ENCODE results near the gene LLGL2. TPM values are rescaled to one million over a fixed set of nuclear protein-coding genes. Genes with fewer than 3 reads are reported as not detected.
"Not testable (repeated sequence)": the region's sequence is repeated elsewhere in the genome, so short reads cannot be mapped to it uniquely, and the experiment has no call there.

Gene LLGL2
- total RNA-seq, 2 experiments from 2014 or later: 15.6 to 17.1 TPM

DNA sequence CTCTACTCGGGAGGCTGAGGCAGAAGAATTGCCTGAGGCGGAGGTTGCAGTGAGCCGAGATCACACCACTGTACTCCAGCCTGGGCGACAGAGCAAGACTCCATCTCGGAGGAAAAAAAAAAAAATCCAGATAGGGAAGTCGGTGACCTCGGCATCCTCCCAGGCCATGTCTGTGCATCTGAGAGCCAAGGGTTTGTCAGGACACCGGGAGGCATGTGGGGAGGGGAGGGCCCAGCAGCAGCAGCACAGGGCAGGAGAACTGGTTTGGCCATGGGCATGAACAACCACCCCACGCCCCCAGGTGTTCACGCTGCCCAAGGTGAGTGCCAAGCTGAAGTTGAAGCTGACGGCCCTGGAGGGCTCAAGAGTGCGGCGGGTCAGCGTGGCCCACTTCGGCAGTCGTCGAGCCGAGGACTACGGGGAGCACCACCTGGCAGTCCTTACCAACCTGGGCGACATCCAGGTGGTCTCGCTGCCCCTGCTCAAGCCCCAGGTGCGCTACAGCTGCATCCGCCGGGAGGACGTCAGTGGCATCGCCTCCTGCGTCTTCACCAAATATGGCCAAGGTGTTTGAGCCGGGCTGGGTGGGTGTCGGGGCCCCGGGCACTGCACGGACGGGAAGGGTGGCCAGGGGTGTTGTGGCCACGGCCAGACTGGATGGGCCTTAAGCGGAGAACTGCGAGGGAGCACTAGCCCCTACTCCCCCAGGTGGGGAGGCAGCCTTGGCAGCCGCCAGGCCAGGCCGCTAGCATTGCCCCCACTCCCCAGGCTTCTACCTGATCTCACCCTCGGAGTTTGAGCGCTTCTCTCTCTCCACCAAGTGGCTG, 47.4 kb downstream of the LLGL2 start:
- intact Hi-C loops (cut with micrococcal nuclease): no loop called here
- POLR2A ChIA-PET: no interaction called here

GRCh38 chr17:75573540-75573957, 48.1 kb downstream of the LLGL2 start:
- Mint-ChIP-seq H3K9me3 (no peaks in the 10 kb centered on the region), H3K27me3 (no peaks in the 10 kb centered on the region), H3K36me3 (no peaks in the 10 kb centered on the region), H3K4me1 (ENCODE audit: low read depth) (no peaks in the 10 kb centered on the region), H3K27ac (no peak overlapping the region), H3K4me3 (no peak overlapping the region)
- no peak for DNase-seq
- intact Hi-C loops (cut with micrococcal nuclease): no loop called here
- ChIA-PET CTCF (no interaction called here), POLR2A (no interaction called here)

More for the DNA sequence above, 47.4 kb downstream of the LLGL2 start:
- Mint-ChIP-seq H3K27me3 (no peaks in the 10 kb centered on the region), H3K36me3 (no peaks in the 10 kb centered on the region), H3K9me3 (no peaks in the 10 kb centered on the region), H3K4me3 (no peak overlapping the region), H3K4me1 (ENCODE audit: low read depth) (no peaks in the 10 kb centered on the region), H3K27ac (no peak overlapping the region)
- no peak for DNase-seq
- CTCF ChIA-PET: no interaction called here

DNA sequence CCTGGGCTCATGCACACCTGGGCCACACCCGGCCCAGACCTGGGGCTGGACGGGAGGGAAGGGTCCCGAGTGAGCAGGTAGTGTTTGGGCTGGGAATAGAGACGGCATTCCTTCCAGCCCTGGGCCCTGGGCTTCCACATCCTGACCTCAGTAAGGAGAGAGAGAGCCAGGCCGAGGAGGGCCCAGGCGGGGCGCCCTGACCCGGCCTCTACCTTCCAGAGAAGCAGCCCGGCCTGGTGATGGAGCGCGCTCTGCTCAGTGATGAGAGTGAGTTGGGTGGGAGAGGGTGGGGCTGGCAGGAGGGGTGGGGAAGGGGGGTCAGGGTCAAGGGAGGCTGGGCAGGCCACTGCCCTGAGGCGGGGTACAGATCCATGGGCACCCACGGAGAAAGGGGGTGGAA, 48.5 kb downstream of the LLGL2 start:
- CTCF ChIA-PET: no interaction called here
- no peaks in the 10 kb centered on the region for H3K4me1 Mint-ChIP-seq (ENCODE audit: low read depth)
- no peak overlapping the region for H3K27ac Mint-ChIP-seq

GRCh38 chr17:75574404-75575036, 49.0 kb downstream of the LLGL2 start:
- no peaks in the 10 kb centered on the region for H3K27me3 Mint-ChIP-seq
- DNase-seq: no peak
- no peaks in the 10 kb centered on the region for H3K9me3 Mint-ChIP-seq
- ChIA-PET CTCF (no interaction called here), POLR2A (no interaction called here)
- H3K4me1 Mint-ChIP-seq (ENCODE audit: low read depth): no peaks in the 10 kb centered on the region
- no peak overlapping the region for H3K27ac Mint-ChIP-seq
- no peaks in the 10 kb centered on the region for H3K36me3 Mint-ChIP-seq
- intact Hi-C loops (cut with micrococcal nuclease): no loop called here
- H3K4me3 Mint-ChIP-seq: no peak overlapping the region

More for the DNA sequence above, 48.5 kb downstream of the LLGL2 start:
- intact Hi-C loops (cut with micrococcal nuclease): no loop called here
- H3K27me3 Mint-ChIP-seq: no peaks in the 10 kb centered on the region
- no peaks in the 10 kb centered on the region for H3K9me3 Mint-ChIP-seq
- DNase-seq: no peak
- H3K36me3 Mint-ChIP-seq: no peaks in the 10 kb centered on the region
- POLR2A ChIA-PET: no interaction called here
- no peak overlapping the region for H3K4me3 Mint-ChIP-seq

- CTCF ChIA-PET: no interaction called here
- Mint-ChIP-seq H3K27me3 (no peaks in the 10 kb centered on the region), H3K4me1 (ENCODE audit: low read depth) (no peaks in the 10 kb centered on the region), H3K36me3 (no peaks in the 10 kb centered on the region), H3K9me3 (no peaks in the 10 kb centered on the region), H3K27ac (no peak overlapping the region), H3K4me3 (no peak overlapping the region)
- intact Hi-C loops (cut with micrococcal nuclease): no loop called here
- POLR2A ChIA-PET: no interaction called here
- no peak for DNase-seq
Measured at GRCh38 chr17:75575197-75575596, 49.7 kb downstream of the LLGL2 start.

DNA sequence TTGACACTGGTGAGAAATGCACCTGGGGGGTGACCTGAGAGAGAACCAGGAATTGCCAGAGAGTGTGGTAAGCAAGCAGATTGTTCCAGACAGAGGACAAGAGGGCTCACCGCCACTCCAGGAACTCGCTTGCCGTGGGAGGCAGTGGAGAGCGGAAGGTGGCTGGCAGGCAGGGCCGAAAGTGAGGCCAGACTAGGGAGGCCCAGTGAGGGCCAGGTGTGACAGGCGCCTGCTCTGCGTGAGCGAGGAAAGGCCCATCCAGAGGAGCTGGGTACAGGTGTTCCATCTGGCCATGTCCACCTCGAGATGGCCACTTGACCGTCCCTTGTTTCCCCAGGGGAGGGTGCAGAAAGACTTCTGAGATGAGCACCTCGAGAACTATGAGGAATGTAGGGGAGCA, 50.2 kb downstream of the LLGL2 start:
- no peaks in the 10 kb centered on the region for H3K36me3 Mint-ChIP-seq
- ChIA-PET POLR2A (no interaction called here), CTCF (no interaction called here)
- no peak overlapping the region for H3K27ac Mint-ChIP-seq
- no peaks in the 10 kb centered on the region for H3K27me3 Mint-ChIP-seq
- intact Hi-C loops (cut with micrococcal nuclease): no loop called here
- no peaks in the 10 kb centered on the region for H3K9me3 Mint-ChIP-seq
- no peaks in the 10 kb centered on the region for H3K4me1 Mint-ChIP-seq (ENCODE audit: low read depth)
- H3K4me3 Mint-ChIP-seq: no peak overlapping the region
- no peak for DNase-seq

DNA sequence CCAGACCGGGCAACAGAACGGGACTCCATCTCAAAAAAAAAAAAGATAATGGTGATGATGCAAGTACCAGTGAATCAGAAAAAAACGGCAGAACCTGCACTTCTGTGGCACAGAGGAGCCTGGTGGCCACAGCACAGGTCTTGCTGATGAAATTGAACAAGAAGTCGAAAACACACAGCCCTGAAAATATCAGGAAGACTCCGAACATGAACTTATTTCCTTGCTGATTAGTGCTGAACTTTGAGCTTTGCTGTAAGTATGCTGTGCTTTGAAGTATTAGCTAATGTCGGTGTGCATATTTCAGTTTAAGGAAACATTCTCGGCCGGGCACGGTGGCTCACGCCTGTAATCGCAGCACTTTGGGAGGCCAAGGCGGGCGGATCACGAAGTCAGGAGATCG, 51.2 kb downstream of the LLGL2 start:
- CTCF ChIA-PET: no interaction called here
- no peak for DNase-seq
- POLR2A ChIA-PET: no interaction called here
- peaks cover 7% of the 10 kb centered on the region for H3K4me1 Mint-ChIP-seq (ENCODE audit: low read depth)
- H3K36me3 Mint-ChIP-seq: no peaks in the 10 kb centered on the region
- H3K27me3 Mint-ChIP-seq: peaks cover 3% of the 10 kb centered on the region
- H3K27ac Mint-ChIP-seq: no peak overlapping the region
- no peak overlapping the region for H3K4me3 Mint-ChIP-seq
- peaks cover 3% of the 10 kb centered on the region for H3K9me3 Mint-ChIP-seq
- intact Hi-C loops (cut with micrococcal nuclease): no loop called here

DNA sequence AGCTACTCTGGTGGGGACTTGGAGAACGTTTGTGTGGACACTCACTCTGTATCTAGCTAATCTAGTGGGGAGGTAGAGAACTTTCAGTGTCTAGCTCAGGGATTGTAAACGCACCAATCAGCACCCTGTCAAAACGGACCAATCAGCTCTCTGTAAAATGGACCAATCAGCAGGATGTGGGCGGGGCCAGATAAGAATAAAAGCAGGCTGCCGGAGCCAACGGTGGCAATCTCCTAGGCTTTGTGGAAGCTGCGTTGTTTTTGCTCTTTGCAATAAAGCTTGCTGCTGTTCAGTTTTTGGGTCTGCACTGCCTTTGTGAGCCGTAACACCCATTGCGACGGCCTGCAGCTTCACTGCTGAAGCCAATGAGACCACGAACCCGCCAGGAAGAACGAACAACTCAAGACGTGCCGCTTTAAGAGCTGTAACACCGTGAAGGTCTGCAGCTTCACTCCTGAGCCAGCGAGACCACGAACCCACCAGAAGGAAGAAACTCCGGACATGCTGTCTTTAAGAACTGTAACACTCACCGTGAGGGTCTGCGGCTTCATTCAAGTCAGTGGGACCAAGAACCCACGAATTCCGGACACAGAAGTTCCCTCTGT, 55.7 kb downstream of the LLGL2 start:
- DNase-seq: peak; percentile 65
- ChIA-PET POLR2A (interaction anchor here (0.6 to 1.3 kb wide), 2 partner anchors 124 to 244 kb away, joined by 3 read pairs; no protein-coding TSS in a partner anchor), CTCF (interaction anchor here (0.7 to 1.4 kb wide), 6 partner anchors 9 to 207 kb away, joined by 3 to 5 read pairs (median 4); partner anchors contain the start of genes SMIM5 and TSEN54)
- H3K27ac Mint-ChIP-seq; H3K36me3 Mint-ChIP-seq; H3K9me3 Mint-ChIP-seq; H3K27me3 Mint-ChIP-seq; H3K4me1 Mint-ChIP-seq (ENCODE audit: low read depth); intact Hi-C loops (cut with micrococcal nuclease): not testable (repeated sequence)
- peak overlapping the region; percentile 68 for H3K4me3 Mint-ChIP-seq

GRCh38 chr17:75583197-75583596, 57.7 kb downstream of the LLGL2 start:
- DNase-seq; H3K36me3 Mint-ChIP-seq; H3K4me3 Mint-ChIP-seq; H3K9me3 Mint-ChIP-seq; H3K27ac Mint-ChIP-seq; H3K27me3 Mint-ChIP-seq; POLR2A ChIA-PET; intact Hi-C loops (cut with micrococcal nuclease); H3K4me1 Mint-ChIP-seq (ENCODE audit: low read depth): not testable (repeated sequence)
- CTCF ChIA-PET: interaction anchor here (1.0 to 1.1 kb wide), 2 partner anchors 50 to 167 kb away, joined by 3 read pairs; partner anchors contain the start of gene SMIM5

GRCh38 chr17:75584849-75585175, 59.3 kb downstream of the LLGL2 start:
- peaks cover 3% of the 10 kb centered on the region for H3K27me3 Mint-ChIP-seq

DNA sequence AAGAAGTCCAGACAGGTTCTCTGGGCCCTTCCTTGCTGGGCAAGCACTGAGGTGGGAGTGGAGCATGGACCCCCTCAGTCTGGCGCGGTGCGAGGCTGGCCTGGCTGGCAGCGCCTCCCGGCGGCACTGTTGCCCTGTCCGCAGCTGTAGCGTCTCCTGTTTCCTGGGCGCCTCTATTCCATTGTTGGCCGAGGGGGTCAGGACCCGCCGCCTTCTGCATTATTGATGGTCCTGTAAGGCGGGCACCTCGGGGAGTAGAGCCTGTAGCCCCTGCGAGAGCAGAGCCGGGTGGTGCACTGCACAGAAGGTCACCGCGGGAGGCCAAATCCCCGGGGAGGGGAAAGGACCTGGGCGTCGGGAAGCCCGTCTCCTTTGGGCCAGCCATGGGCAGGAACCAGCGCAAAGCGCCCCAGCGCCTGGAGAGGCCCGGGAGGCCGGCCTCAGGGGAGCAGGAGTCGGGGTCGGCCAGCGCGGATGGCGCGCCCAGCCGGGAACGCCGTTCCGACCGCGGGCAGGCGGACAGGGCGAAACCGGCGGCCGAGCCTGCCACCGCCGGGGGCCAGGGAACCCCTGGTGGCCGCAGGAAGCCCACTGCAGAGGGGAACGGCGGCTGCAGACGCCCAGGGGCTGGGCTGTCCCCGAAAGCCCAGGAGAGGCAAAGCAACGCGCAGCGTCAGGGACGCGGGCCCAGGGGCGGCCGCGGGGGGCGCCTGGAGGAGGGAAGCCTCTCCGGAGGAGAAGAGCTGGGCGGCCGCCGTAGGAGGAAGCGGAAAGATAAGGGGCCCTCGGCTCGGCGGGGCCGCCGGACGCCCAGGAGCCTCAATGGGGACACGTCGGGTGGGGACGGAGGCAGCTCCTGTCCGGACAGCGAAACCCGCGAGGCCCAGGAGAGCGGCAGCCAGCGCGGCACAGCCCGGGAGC, 62.4 kb downstream of the LLGL2 start, which contains the start of gene MYO15B:
MYO15B (plus strand) TSS at position 126 of the 921 bp plus-strand sequence; CDS start at position 384, 258 bp downstream.
- CTCF ChIA-PET: interaction anchor here (0.8 to 4.0 kb wide), 5 partner anchors 14 to 166 kb away, joined by 3 to 20 read pairs (median 3); partner anchors contain the start of gene TSEN54

More at GRCh38 chr17:75584849-75585175, 59.3 kb downstream of the LLGL2 start:
- POLR2A ChIA-PET: no interaction called here
- intact Hi-C loops (cut with micrococcal nuclease): no loop called here
- no peaks in the 10 kb centered on the region for H3K36me3 Mint-ChIP-seq
- H3K4me3 Mint-ChIP-seq: no peak overlapping the region
- CTCF ChIA-PET: interaction anchor here (1.5 to 2.2 kb wide), 2 partner anchors 17 to 68 kb away, joined by 5 read pairs; partner anchors contain the start of gene TSEN54
- H3K9me3 Mint-ChIP-seq: peaks cover 3% of the 10 kb centered on the region
- H3K27ac Mint-ChIP-seq: no peak overlapping the region
- DNase-seq: no peak
- H3K4me1 Mint-ChIP-seq (ENCODE audit: low read depth): peaks cover 7% of the 10 kb centered on the region

More for the DNA sequence above, 62.4 kb downstream of the LLGL2 start, which contains the start of gene MYO15B:
- H3K9me3 Mint-ChIP-seq: no peaks in the 10 kb centered on the region
- intact Hi-C loops (cut with micrococcal nuclease): no loop called here
- peak; percentile 60 for DNase-seq
- H3K36me3 Mint-ChIP-seq: no peaks in the 10 kb centered on the region
- POLR2A ChIA-PET: interaction anchor here (0.9 to 1.3 kb wide), 4 partner anchors 9 to 299 kb away, joined by 3 to 4 read pairs (median 4); partner anchors contain the start of genes SLC25A19 and TMEM94
- H3K27ac Mint-ChIP-seq: no peak within 1 kb of the TSS
- H3K4me1 Mint-ChIP-seq (ENCODE audit: low read depth): no peaks in the 10 kb centered on the region
- H3K4me3 Mint-ChIP-seq: no peak within 1 kb of the TSS
- H3K27me3 Mint-ChIP-seq: no peaks in the 10 kb centered on the region

Data from activated CD4-positive, alpha-beta memory T cell treated with anti-CD3 and anti-CD28 coated beads for 36 hours (primary cell).